ENCODE data around the gene DLG1. TPM values are rescaled to one million over a fixed set of nuclear protein-coding genes. Genes with fewer than 3 reads are reported as not detected.

DLG1 gene
- total RNA-seq, 1 experiment from 2014 or later = 127 TPM

- intact Hi-C loops (cut with micrococcal nuclease; ENCODE audit: unreplicated experiment) = loop anchor here (10.0 kb wide), 2 partner anchors 226 to 276 kb away; no protein-coding TSS in a partner anchor
- Mint-ChIP-seq H3K9me3 (ENCODE audit: low read depth, unreplicated experiment) (peaks cover under 1% of the 10 kb centered on the region), H3K36me3 (ENCODE audit: insufficient read depth, unreplicated experiment) (peaks cover 5% of the 10 kb centered on the region), H3K4me1 (ENCODE audit: low read depth, unreplicated experiment) (peaks cover 42% of the 10 kb centered on the region), H3K27ac (ENCODE audit: unreplicated experiment) (no peak overlapping the region), H3K4me3 (ENCODE audit: low read depth, unreplicated experiment) (no peak overlapping the region), H3K27me3 (ENCODE audit: unreplicated experiment) (no peaks in the 10 kb centered on the region)
- DNase-seq = no peak
- TF ChIP-seq CTCF (IDR thresholded peaks at IDR 0.05; ENCODE audit: unreplicated experiment) = no peak
- no TSS peak for BruUV-seq (replicated peaks)
- CTCF ChIA-PET = interaction anchor here (0.6 to 0.9 kb wide), 2 partner anchors 13 to 146 kb away, joined by 3 to 9 read pairs; no protein-coding TSS in a partner anchor
These were observed 69.2 kb downstream of the DLG1 start for GRCh38 chr3:197229178-197229577.

DNA sequence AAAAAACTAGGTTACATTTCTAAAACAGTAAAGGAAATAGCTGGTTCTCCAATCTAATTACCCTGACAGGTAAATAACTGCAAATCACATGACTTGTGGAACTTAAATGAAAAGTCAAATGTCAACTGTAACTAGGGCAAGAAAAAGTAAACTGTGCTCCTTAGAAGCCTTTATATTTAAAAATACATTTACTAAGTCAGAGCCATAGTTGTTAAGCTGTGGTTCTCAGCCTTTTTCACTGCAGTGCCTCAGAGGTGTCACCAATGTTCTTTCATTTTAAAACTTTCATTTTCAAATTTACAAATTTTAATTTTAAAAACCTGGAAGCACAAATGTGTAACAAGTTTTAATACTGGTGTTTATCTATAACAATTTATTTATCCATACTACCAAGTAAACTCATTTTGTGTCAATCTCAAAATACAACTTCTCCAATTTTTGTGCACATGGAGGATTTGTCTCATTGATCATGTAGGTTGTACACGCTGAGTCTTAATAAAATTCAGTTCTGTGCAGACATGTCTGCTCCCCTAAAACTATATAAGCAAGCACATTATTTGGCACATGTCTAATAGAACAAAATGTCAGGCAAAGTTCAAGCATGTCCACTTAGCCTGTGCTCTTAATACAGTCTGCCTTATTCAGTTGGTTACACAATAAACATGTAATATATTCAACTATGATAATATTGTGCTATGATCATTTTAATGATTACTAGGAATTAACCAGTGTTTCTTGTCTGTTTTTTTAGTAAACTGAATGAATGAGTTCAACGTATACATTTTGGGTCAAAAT, 70.4 kb downstream of the DLG1 start:
- no peak overlapping the region for H3K4me3 Mint-ChIP-seq (ENCODE audit: low read depth, unreplicated experiment)
- no TSS peak for BruUV-seq (replicated peaks)
- H3K27me3 Mint-ChIP-seq (ENCODE audit: unreplicated experiment) = no peaks in the 10 kb centered on the region
- no peak overlapping the region for H3K27ac Mint-ChIP-seq (ENCODE audit: unreplicated experiment)
- TF ChIP-seq CTCF (IDR thresholded peaks at IDR 0.05; ENCODE audit: unreplicated experiment) = no peak
- intact Hi-C loops (cut with micrococcal nuclease; ENCODE audit: unreplicated experiment) = loop anchor here (10.0 kb wide), 2 partner anchors 227 to 277 kb away; no protein-coding TSS in a partner anchor
- no peaks in the 10 kb centered on the region for H3K9me3 Mint-ChIP-seq (ENCODE audit: low read depth, unreplicated experiment)
- H3K36me3 Mint-ChIP-seq (ENCODE audit: insufficient read depth, unreplicated experiment) = peaks cover 4% of the 10 kb centered on the region
- CTCF ChIA-PET = no interaction called here
- peaks cover 39% of the 10 kb centered on the region for H3K4me1 Mint-ChIP-seq (ENCODE audit: low read depth, unreplicated experiment)
- no peak for DNase-seq

DNA sequence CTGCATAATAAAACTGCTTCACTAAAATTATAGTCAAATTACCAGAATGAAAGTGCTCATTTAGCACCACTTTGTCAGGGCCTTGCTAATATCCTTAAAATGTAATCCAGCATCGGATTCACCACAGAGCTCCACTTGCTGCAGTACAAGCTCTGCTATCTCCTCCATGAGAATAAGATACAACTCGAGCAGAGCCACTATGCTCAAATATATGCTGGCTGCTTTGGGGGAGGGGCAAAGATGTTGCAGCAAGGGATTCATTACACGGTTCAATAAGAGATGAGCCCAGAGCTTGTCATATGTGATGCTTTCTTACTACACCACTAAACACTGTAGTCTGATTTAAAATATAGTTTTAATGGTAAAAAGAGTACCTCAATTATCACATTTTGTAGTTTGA, 72.2 kb downstream of the DLG1 start:
- peaks cover 39% of the 10 kb centered on the region for H3K4me1 Mint-ChIP-seq (ENCODE audit: low read depth, unreplicated experiment)
- no peaks in the 10 kb centered on the region for H3K27me3 Mint-ChIP-seq (ENCODE audit: unreplicated experiment)
- H3K36me3 Mint-ChIP-seq (ENCODE audit: insufficient read depth, unreplicated experiment) = peaks cover 4% of the 10 kb centered on the region
- intact Hi-C loops (cut with micrococcal nuclease; ENCODE audit: unreplicated experiment) = loop anchor here (10.0 kb wide), 2 partner anchors 229 to 279 kb away; no protein-coding TSS in a partner anchor
- H3K9me3 Mint-ChIP-seq (ENCODE audit: low read depth, unreplicated experiment) = no peaks in the 10 kb centered on the region
- no peak for TF ChIP-seq CTCF (IDR thresholded peaks at IDR 0.05; ENCODE audit: unreplicated experiment)
- no TSS peak for BruUV-seq (replicated peaks)
- DNase-seq = no peak
- CTCF ChIA-PET = no interaction called here
- no peak overlapping the region for H3K27ac Mint-ChIP-seq (ENCODE audit: unreplicated experiment)
- H3K4me3 Mint-ChIP-seq (ENCODE audit: low read depth, unreplicated experiment) = no peak overlapping the region

- DNase-seq = no peak
- BruUV-seq (replicated peaks) = no TSS peak
- Mint-ChIP-seq H3K4me3 (ENCODE audit: low read depth, unreplicated experiment) (no peak overlapping the region), H3K27me3 (ENCODE audit: unreplicated experiment) (no peaks in the 10 kb centered on the region), H3K9me3 (ENCODE audit: low read depth, unreplicated experiment) (no peaks in the 10 kb centered on the region), H3K27ac (ENCODE audit: unreplicated experiment) (no peak overlapping the region), H3K36me3 (ENCODE audit: insufficient read depth, unreplicated experiment) (peaks cover 4% of the 10 kb centered on the region), H3K4me1 (ENCODE audit: low read depth, unreplicated experiment) (peaks cover 36% of the 10 kb centered on the region)
- intact Hi-C loops (cut with micrococcal nuclease; ENCODE audit: unreplicated experiment) = loop anchor here (10.0 kb wide), 2 partner anchors 229 to 279 kb away; no protein-coding TSS in a partner anchor
- CTCF ChIA-PET = no interaction called here
- no peak for TF ChIP-seq CTCF (IDR thresholded peaks at IDR 0.05; ENCODE audit: unreplicated experiment)
These were observed 72.8 kb downstream of the DLG1 start for GRCh38 chr3:197225579-197225978.

All from Calu3 (cell line).